IgD-negative memory B cell (primary cell): ENCODE results near the gene GTSE1. TPM values are rescaled to one million over a fixed set of nuclear protein-coding genes. Genes with fewer than 3 reads are reported as not detected.

Experiments used
- H3K27ac Mint-ChIP-seq, 3 donors: one replicate each; pipeline ENCODE4 v1.8.0; 2020 to 2022; ENCODE audit warnings: mild to moderate bottlenecking in 3 of 3, mixed read lengths in 3 of 3, moderate library complexity in 1 of 3
- H3K27me3 Mint-ChIP-seq: one replicate; pipeline ENCODE4 v1.8.0; 2021; ENCODE audit warnings: mixed read lengths
- H3K36me3 Mint-ChIP-seq: one replicate; pipeline ENCODE4 v1.8.0; 2020; ENCODE audit warnings: mild to moderate bottlenecking, mixed read lengths
- H3K4me1 Mint-ChIP-seq, 3 donors: one replicate each; pipeline ENCODE4 v1.8.0; 2020 to 2022; ENCODE audit warnings: mixed read lengths in 3 of 3, mild to moderate bottlenecking in 1 of 3
- H3K4me3 Mint-ChIP-seq, 4 donors: one replicate each; pipeline ENCODE4 v1.8.0; 2020 to 2022; ENCODE audit warnings: mild to moderate bottlenecking in 4 of 4, mixed read lengths in 4 of 4, moderate library complexity in 3 of 4
- H3K9me3 Mint-ChIP-seq, 3 donors: one replicate each; pipeline ENCODE4 v1.8.0; 2020 to 2021; ENCODE audit warnings: mixed read lengths in 3 of 3, mild to moderate bottlenecking in 1 of 3
- polyA plus RNA-seq: library from polyadenylated mRNA; unstranded; fragments of 300-500 nt; fragmentation: Illumina TruSeq; gene quantifications from one replicate; pipeline ENCODE4 v1.2.3, GENCODE V29; 2021

Gene GTSE1
- polyA plus RNA-seq, 1 donor from 2014 or later, result not detected

DNA sequence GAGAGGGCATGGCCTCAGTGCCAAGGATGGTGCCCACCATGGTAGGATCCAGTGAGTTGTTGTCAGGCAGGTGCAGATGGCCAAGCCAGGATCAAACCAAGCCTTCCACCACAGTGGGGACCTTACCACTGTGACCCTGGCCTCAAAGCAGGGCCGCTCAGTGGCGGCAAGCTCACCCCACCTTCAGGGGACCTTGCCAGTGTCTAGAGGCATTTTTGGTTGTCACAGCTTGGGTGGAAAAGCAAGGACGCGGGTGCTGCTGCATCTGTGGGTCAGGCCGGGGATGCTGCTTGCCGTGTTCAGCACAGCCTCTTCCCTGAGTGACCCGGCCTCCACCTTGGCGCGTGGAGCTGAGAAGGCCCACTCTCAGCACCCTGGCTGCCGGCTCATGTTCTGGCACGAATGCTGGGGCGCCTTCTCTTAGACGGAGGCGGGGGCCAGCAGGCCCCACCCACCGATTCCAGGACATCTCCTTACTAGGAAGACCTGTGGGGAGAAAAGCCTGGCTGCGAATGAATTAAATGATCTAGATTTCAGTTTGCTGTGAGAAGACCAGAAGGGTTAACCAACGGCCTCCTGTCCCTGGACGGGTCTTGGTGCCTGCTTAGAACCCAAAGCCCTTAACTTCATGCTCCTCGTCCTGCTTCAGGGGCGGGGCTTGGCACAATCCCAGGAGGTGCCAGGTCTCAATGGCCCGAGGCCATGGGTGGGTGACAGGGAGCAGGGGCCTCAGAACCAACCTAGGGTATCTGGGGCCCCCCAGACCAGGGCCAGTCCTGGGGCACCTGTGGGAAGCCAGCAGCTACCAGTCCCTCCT, 57.7 kb downstream of the GTSE1 start:
- H3K9me3 Mint-ChIP-seq, result no peaks in the 10 kb centered on the region
- peaks cover 2% of the 10 kb centered on the region for H3K36me3 Mint-ChIP-seq

DNA sequence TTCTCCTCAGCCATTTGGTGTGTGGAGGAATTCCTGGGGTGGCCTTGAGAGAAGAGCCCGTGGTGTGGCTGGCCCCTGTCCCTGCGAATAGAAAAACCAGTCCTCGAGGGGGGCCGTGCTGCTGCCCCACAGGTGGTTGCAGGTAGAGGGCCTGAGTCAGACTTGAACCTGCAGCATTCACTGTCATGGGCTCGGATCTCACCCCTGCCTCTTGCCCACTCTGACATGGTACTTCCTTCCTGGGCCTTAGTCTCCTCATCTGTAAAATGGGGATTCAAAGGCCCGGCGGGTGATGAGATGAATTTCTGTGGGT, 58.3 kb downstream of the GTSE1 start:
- Mint-ChIP-seq H3K4me3 (no peak overlapping the region), H3K27ac (peak overlapping the region in 1 of 3 donors; percentile 70), H3K9me3 (no peaks in the 10 kb centered on the region), H3K27me3 (no peaks in the 10 kb centered on the region), H3K36me3 (peaks cover 1% of the 10 kb centered on the region), H3K4me1 (peaks cover 0 to 5% (median 4%) of the 10 kb centered on the region in 3 donors)

More for the DNA sequence above, 57.7 kb downstream of the GTSE1 start:
- H3K27me3 Mint-ChIP-seq, result no peaks in the 10 kb centered on the region
- no peak overlapping the region for H3K27ac Mint-ChIP-seq
- H3K4me1 Mint-ChIP-seq, result peaks cover 0 to 7% (median 6%) of the 10 kb centered on the region in 3 donors
- no peak overlapping the region for H3K4me3 Mint-ChIP-seq

DNA sequence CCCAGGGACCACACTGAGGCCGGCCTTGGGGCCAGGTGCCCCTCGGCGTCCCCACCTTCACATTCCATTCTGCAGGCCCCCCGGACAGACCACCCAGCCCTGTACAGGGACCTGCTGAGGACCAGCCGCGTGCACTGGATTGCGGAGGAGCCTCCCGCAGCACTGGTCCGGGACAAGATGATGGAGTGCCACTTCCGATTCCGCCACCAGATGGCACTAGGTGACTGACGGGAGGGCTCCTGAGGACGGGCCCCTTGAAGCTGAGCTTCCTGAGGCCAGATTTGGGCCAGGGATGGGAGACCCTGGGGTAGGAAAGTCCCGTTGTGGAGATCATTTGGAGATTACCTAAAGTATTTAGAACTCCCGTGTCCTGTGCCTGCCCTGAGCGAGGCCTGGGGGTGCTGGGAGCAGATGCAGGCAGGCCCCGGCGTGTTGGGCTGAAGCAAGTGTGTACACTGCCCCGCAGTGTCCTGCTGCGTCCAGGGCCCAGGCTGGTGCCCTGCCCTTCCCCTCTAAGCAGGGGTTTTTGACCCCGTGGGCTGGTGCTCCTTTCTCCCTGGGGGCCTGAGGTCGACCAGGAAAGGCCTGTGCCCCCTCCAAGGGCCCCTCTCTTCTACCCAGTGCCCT, 58.8 kb downstream of the GTSE1 start:
- H3K4me1 Mint-ChIP-seq, result peaks cover 0 to 5% (median 4%) of the 10 kb centered on the region in 3 donors
- peak overlapping the region in 1 of 4 donors; percentile 29 for H3K4me3 Mint-ChIP-seq
- H3K27ac Mint-ChIP-seq, result peak overlapping the region in 2 of 3 donors; percentile 70 to 81
- no peaks in the 10 kb centered on the region for H3K9me3 Mint-ChIP-seq
- H3K36me3 Mint-ChIP-seq, result peaks cover 1% of the 10 kb centered on the region
- no peaks in the 10 kb centered on the region for H3K27me3 Mint-ChIP-seq

DNA sequence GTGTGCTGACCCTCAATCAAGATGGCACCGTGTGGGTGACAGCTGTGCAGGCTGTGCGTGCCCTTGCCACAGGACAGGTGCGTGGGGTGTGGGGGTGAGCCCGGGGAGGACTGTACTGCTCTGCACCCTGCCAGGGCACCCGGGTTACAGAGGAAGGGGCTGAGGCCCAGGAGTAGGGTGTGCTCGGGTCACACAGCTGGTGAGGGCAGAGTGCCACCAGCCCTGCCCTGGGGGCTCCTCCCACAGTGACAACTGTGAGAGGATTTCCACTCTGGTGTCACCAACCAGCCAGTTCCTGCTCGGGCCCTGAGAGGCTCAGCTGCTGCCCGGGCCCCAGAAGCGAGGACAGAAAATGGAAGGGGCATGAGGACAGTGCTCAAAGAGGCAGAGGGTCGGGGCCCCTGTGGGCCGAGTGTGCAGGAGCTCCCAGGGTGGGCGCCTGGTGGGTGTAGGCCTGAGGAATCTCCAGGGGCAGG, 59.4 kb downstream of the GTSE1 start:
- Mint-ChIP-seq H3K27ac (no peak overlapping the region), H3K27me3 (no peaks in the 10 kb centered on the region), H3K4me3 (no peak overlapping the region), H3K4me1 (peaks cover 0 to 5% (median 4%) of the 10 kb centered on the region in 3 donors), H3K9me3 (no peaks in the 10 kb centered on the region), H3K36me3 (peaks cover 3% of the 10 kb centered on the region)

DNA sequence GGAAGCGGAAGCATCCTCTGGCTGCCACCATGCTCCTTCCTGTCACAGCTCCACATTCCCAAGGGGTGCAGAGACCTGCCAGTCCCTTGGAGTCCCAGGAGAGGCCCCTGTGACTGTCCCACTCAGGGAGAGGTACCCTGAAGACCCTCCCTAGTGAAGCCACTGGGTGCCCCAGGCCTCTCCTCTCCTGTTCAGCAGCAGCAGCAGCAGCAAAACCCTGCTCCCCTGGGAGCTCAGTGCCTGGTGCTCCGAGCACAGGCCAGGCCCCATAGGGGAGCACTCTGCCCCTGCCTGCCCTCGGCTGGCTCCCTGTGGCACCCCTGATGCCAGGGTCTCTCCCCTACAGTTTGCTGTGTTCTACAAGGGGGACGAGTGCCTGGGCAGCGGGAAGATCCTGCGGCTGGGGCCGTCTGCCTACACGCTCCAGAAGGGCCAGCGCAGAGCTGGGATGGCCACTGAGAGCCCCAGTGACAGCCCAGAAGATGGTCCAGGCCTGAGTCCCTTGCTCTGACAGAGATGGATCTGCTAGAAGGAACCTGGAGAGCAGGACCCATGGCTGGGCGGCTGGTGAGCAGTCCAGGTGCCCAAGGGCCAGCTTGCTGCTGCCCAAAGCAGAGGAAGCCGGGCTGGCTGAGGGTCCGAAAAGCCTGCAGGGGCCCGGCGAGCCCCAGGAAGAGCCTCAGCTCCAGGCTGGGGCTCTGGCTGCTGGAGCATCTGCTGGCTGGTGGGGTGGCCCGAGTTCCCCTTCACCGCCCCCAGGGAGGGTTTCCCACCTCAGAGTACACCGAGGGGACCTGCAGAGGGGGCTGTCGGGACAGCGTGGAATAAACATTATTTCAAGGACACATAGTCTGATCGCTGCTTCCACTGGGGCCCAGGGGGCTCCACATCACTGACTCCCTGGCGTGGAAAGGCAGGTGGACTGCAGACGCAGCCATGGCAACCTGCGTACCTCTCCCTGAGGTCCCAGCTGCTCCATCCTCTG, 60.1 kb downstream of the GTSE1 start:
- Mint-ChIP-seq H3K4me3 (no peak overlapping the region), H3K9me3 (no peaks in the 10 kb centered on the region), H3K27ac (no peak overlapping the region), H3K36me3 (peaks cover 3% of the 10 kb centered on the region), H3K27me3 (no peaks in the 10 kb centered on the region), H3K4me1 (peaks cover 0 to 5% (median 4%) of the 10 kb centered on the region in 3 donors)

DNA sequence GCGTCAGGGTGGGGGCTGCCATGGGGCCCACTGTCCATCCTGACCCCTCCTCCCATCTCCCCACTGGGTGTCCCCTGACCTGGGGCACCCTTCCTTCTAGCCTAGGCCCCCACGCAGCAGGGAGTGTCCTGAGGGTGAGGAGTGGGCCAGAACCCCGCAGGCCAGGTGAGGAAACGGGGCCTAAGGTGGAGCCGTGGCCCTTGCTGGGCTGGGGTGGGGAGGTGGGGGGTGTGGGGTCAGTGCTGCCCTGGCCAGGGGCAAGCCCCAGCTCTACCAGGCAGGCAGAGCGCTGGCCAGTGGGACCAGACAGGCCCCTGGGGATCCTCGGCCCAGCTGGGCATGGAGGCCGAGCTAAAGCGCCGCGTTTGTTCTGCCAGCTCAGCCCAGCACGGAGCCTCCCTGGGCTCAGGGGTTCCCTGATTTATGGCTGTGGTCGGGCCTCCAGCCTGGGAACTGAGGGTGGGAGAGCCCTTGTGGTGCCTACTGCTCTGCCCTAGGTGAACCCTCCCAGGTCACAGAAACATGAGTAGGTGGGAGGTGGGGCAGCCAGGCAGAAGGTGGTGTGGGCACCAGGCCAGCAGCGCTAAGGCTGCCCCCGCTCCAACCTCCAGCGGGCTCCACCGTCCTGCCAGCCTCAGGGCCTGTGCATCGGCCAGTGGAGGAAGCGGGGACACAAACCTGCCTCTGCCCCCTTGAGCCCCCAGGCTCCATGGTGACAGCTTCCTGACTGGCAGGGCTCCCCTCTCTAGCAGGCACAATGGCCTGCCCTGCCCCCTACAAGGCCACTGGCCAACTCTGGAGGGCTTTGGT, 61.2 kb downstream of the GTSE1 start:
- Mint-ChIP-seq H3K4me3 (peak overlapping the region in 1 of 4 donors; percentile 28), H3K36me3 (peaks cover 4% of the 10 kb centered on the region), H3K9me3 (no peaks in the 10 kb centered on the region), H3K27ac (peak overlapping the region in 1 of 3 donors; percentile 35), H3K4me1 (peaks cover 5 to 7% (median 7%) of the 10 kb centered on the region in 3 donors), H3K27me3 (no peaks in the 10 kb centered on the region)

DNA sequence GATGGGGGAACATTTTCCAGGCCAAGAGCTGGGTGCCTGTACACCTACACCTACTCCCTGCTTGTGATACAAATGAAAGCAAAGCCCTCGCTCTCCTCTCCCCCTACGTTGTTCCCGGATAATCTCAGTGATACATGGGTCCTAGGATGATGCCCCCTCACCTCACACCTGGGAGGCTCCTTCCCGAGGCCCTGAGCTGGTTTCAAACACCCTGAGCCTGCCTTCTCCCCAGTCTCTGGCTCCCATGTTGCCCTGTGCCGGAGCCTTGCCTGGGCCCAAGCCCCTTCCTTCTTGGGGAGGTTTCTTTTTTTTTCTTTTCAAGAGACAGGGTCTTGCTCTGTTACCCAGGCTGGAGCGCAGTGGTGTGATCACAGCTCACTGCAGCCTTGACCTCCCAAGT, 62.1 kb downstream of the GTSE1 start:
- H3K27ac Mint-ChIP-seq, result peak overlapping the region in 1 of 3 donors; percentile 35
- no peaks in the 10 kb centered on the region for H3K9me3 Mint-ChIP-seq
- peaks cover 5 to 9% (median 7%) of the 10 kb centered on the region in 3 donors for H3K4me1 Mint-ChIP-seq
- peaks cover 4% of the 10 kb centered on the region for H3K36me3 Mint-ChIP-seq
- no peaks in the 10 kb centered on the region for H3K27me3 Mint-ChIP-seq
- H3K4me3 Mint-ChIP-seq, result no peak overlapping the region

DNA sequence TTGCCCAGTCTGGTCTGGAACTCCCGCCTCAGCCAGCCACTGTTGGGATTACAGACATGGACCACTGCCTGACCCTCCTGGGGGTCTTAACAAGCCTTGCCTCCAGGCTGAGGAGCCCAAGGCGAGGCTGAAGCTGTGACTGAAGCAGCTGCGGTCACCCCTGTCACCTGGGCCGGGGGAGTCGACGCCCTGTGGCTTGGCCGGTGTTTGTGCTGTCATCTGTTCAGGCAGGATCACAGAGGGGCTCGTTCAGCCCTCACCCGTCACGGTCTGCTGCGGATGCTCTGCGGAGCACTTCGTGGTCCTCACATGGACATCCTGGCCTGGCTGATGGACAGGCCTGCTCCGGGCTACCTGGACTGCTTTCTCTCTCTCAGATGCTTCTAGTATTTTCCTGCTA, 62.7 kb downstream of the GTSE1 start:
- Mint-ChIP-seq H3K27me3 (no peaks in the 10 kb centered on the region), H3K36me3 (peaks cover 4% of the 10 kb centered on the region), H3K4me3 (no peak overlapping the region), H3K9me3 (no peaks in the 10 kb centered on the region), H3K27ac (peak overlapping the region in 1 of 3 donors; percentile 28), H3K4me1 (peaks cover 5 to 9% (median 7%) of the 10 kb centered on the region in 3 donors)

DNA sequence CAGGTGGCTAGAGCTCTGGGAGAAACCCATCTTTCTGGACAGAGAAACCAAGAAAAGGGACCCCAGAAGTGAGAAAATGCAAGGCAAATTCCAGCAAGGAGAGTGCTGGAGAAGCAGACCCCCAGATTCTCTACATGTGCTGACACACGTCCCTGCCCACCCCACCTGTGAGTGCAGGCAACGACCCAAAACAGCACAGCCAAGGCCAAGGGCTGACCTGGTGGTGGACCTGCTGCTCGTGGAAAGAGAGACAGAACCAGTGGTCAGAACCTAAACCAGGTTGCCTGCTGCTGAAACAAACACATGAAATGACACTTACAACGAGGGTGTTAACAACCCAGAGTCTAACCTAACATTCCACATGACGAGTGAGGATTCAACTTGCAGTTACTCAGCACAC, 63.4 kb downstream of the GTSE1 start:
- no peaks in the 10 kb centered on the region for H3K27me3 Mint-ChIP-seq
- peaks cover 5 to 11% (median 7%) of the 10 kb centered on the region in 3 donors for H3K4me1 Mint-ChIP-seq

DNA sequence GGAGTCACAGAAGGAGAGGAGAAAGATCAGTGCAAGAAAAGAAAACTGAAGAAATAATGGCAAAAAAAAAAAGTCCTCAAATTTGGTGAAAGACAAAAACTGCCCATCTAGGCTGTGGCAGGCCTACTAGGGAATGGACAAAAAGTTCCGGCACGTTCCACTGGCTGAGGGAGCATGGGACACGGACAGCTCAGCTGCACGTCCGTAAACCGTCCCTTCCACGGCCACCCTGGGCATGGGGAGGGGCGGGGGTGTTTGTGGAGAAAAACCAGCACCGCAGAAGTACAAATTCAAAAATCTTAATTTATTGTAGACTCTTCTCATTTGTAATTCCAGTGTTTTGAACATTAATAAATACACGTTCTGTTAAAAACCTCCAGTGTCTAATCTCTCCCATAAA, 64.2 kb downstream of the GTSE1 start:
- no peak overlapping the region for H3K27ac Mint-ChIP-seq
- H3K9me3 Mint-ChIP-seq, result no peaks in the 10 kb centered on the region
- H3K36me3 Mint-ChIP-seq, result peaks cover 4% of the 10 kb centered on the region
- no peaks in the 10 kb centered on the region for H3K27me3 Mint-ChIP-seq
- H3K4me3 Mint-ChIP-seq, result no peak overlapping the region
- H3K4me1 Mint-ChIP-seq, result peaks cover 4 to 7% (median 5%) of the 10 kb centered on the region in 3 donors

More for the DNA sequence above, 63.4 kb downstream of the GTSE1 start:
- H3K4me3 Mint-ChIP-seq, result no peak overlapping the region
- H3K36me3 Mint-ChIP-seq, result peaks cover 4% of the 10 kb centered on the region
- no peaks in the 10 kb centered on the region for H3K9me3 Mint-ChIP-seq
- peak overlapping the region in 1 of 3 donors; percentile 28 for H3K27ac Mint-ChIP-seq

DNA sequence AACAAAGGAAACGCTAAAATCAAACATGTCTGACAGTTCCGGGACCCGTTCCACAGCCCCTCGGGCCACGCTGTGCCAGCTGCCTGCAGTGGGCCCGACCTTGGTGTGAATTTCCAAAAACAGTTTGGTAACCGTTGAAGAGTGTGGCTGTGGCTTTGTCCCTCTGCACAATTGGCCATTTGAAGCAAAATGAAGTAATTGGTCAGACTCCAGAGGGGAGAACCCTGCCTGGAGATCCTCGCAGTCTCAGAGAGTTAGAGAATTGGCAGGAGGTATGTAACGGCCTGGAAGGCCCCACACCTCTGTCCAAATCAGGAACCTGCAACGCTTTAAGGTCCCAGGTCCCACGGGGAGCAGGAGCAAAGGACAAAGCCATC, 65.1 kb downstream of the GTSE1 start:
- Mint-ChIP-seq H3K36me3 (peaks cover 4% of the 10 kb centered on the region), H3K4me3 (no peak overlapping the region), H3K27me3 (no peaks in the 10 kb centered on the region), H3K9me3 (no peaks in the 10 kb centered on the region), H3K4me1 (peaks cover 4 to 7% (median 5%) of the 10 kb centered on the region in 3 donors), H3K27ac (peak overlapping the region in 1 of 3 donors; percentile 58)

DNA sequence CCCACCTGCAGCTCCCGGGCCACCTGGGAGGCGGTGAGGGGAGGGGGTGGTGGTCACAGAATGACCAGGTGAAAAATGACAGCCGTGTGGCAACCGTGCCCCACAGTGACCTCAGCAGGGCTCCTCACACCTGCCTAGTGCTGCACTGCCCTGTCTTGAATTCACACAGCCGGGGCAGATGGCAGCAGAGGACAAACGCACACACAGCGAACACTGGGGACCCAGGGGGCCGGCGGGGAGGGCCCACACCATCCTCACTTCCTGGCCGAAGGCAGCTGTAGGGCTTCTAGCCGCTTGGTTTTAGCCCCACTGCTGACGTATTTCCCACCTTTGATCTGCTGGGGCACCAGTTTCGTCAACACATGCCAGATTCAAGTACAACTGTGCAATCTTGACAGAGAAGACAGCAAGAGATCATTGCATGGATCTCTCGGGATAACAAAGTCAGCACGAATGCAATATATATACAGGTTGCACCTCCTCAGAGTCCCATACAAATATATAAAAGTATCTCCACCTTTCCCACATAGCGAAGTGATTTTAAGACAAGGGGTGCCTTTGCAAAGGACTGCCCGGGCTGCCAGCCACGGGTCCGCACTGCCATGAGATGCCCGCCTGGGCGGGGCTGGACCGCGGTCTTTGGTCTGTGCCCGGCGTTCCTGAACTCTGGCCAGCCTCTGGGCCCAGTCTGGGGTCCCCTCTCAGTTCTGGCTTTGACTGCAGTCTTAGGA, 65.7 kb downstream of the GTSE1 start:
- Mint-ChIP-seq H3K9me3 (no peaks in the 10 kb centered on the region), H3K4me3 (peak overlapping the region in 2 of 4 donors; percentile 20 to 70), H3K36me3 (peaks cover 4% of the 10 kb centered on the region), H3K27ac (peak overlapping the region; percentile 58 to 78 (median 66)), H3K27me3 (no peaks in the 10 kb centered on the region), H3K4me1 (peaks cover 4 to 7% (median 5%) of the 10 kb centered on the region in 3 donors)

DNA sequence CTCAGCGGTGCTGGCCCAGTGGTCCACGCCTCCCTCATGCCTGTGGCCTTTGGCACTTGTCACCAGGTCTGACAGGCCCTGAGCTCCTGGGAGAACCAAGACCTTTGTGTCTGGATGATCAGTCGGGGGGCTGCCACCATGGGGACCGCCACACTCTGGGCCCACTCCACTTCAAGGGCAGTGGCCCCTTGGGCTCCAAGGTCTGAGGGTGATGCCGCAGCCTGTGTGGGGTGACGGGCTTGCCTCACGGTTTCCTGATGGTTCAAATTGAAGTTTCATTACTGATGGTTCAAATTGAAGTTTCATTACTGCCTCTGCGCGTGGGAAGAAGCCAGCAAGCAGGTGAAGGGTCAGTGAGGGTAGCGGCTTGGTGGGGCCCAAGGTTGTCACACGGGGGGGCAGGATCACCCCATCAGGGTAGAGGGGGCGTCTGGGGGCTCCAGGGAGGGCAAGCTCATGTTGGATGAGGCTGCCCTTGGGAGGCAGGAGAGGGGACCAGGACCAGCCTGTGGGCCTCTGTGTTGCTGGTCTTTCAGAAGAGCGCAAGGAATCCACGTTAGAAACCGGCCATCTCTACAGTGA, 66.4 kb downstream of the GTSE1 start:
- Mint-ChIP-seq H3K27me3 (no peaks in the 10 kb centered on the region), H3K36me3 (peaks cover 4% of the 10 kb centered on the region), H3K27ac (peak overlapping the region; percentile 58 to 78 (median 66)), H3K4me3 (peak overlapping the region in 1 of 4 donors; percentile 76), H3K9me3 (no peaks in the 10 kb centered on the region), H3K4me1 (peaks cover 5 to 9% (median 9%) of the 10 kb centered on the region in 3 donors)
